ENCODE results near the gene PLPPR3. TPM values are rescaled to one million over a fixed set of nuclear protein-coding genes. Genes with fewer than 3 reads are reported as not detected.

PLPPR3 gene
- total RNA-seq, 1 experiment from 2014 or later, result 63.7 TPM

- Histone ChIP-seq H3K9me3 (ENCODE audit: control insufficient read depth, insufficient read depth, low read depth, low read length) (no peaks in the 10 kb centered on the region), H3K27ac (ENCODE audit: low read length) (peak within 1 kb of the TSS; percentile 40), H3K27me3 (ENCODE audit: control insufficient read depth, insufficient read depth, low read length) (no peaks in the 10 kb centered on the region), H3K4me3 (ENCODE audit: low read depth in 2 of 2, low read length in 2 of 2) (peak within 1 kb of the TSS; percentile 45 to 48), H3K36me3 (ENCODE audit: control insufficient read depth, insufficient read depth, low read length) (no peaks in the 10 kb centered on the region), H3K4me1 (ENCODE audit: control insufficient read depth, insufficient read depth, low read length) (peaks cover 7% of the 10 kb centered on the region)
- BruUV-seq (replicated peaks), result no TSS peak
- TF ChIP-seq CTCF (IDR thresholded peaks at IDR 0.05) (no peak), POLR2AphosphoS5 (IDR thresholded peaks at IDR 0.05; ENCODE audit: low read depth, low read length) (no peak), TCF7L2 (IDR thresholded peaks at IDR 0.05; ENCODE audit: low read depth, low read length) (no peak)
- ChIA-PET POLR2A (no interaction called here), CTCF (no interaction called here)
- no peak for ATAC-seq
- intact Hi-C loops (cut with micrococcal nuclease; ENCODE audit: unreplicated experiment) (loop anchor here (5.0 kb wide), 1 partner anchor 138 kb away; no protein-coding TSS in a partner anchor), in situ Hi-C loops (cut with HindIII; ENCODE audit: low pct_unique_long_range_greater_than_20kb, low sequenced_read_pairs) (no loop called here)
- no peak for DNase-seq (ENCODE audit: low read depth, low spot score)
These were observed 37.4 kb upstream of the PLPPR3 start, which contains the start of gene CFD for GRCh38 chr19:858868-859843. TSS of gene CFD (plus strand) at chr19:859664. CDS start at chr19:859690, 26 bp downstream.

- Histone ChIP-seq H3K4me3 (ENCODE audit: low read depth in 2 of 2, low read length in 2 of 2) (no peak overlapping the region), H3K27ac (ENCODE audit: low read length) (no peak overlapping the region), H3K27me3 (ENCODE audit: control insufficient read depth, insufficient read depth, low read length) (no peaks in the 10 kb centered on the region), H3K36me3 (ENCODE audit: control insufficient read depth, insufficient read depth, low read length) (no peaks in the 10 kb centered on the region), H3K9me3 (ENCODE audit: control insufficient read depth, insufficient read depth, low read depth, low read length) (no peaks in the 10 kb centered on the region), H3K4me1 (ENCODE audit: control insufficient read depth, insufficient read depth, low read length) (peaks cover 7% of the 10 kb centered on the region)
- intact Hi-C loops (cut with micrococcal nuclease; ENCODE audit: unreplicated experiment) (loop anchor here (5.0 kb wide), 1 partner anchor 139 kb away; no protein-coding TSS in a partner anchor), in situ Hi-C loops (cut with HindIII; ENCODE audit: low pct_unique_long_range_greater_than_20kb, low sequenced_read_pairs) (no loop called here)
- BruUV-seq (replicated peaks), result no TSS peak
- ChIA-PET POLR2A (no interaction called here), CTCF (interaction anchor here (0.6 to 0.7 kb wide), 2 partner anchors 15 to 71 kb away, joined by 3 read pairs; no protein-coding TSS in a partner anchor)
- ATAC-seq (no peak), DNase-seq (ENCODE audit: low read depth, low spot score) (no peak)
- TF ChIP-seq TCF7L2 (IDR thresholded peaks at IDR 0.05; ENCODE audit: low read depth, low read length) (no peak), REST (IDR thresholded peaks at IDR 0.05; ENCODE audit: insufficient read depth in 1 of 2, low read depth in 2 of 2, low read length in 1 of 2) (no peak), SIN3A (IDR thresholded peaks at IDR 0.05; ENCODE audit: borderline replicate concordance, insufficient read depth, low read depth, low read length) (no peak), CTCF (IDR thresholded peaks at IDR 0.05) (no peak), POLR2AphosphoS5 (IDR thresholded peaks at IDR 0.05; ENCODE audit: low read depth, low read length) (no peak)
These were observed 36.5 kb upstream of the PLPPR3 start for GRCh38 chr19:858284-858683.
